OCI-LY7 (cell line): ENCODE data around the gene COPZ1. TPM values are rescaled to one million over a fixed set of nuclear protein-coding genes. Genes with fewer than 3 reads are reported as not detected.

Experiments used
- BruUV-seq: library from RNA; stranded (reverse); fragments of 400-500 nt; replicated peaks from 2 replicates; lab custom pipeline; 2021; lab: Mats Ljungman, UMichigan
- CTCF ChIA-PET: fragments of 300-600 bp; sonication (Branson Sonifier 250); formaldehyde crosslinking; loops from one replicate; lab custom pipeline; 2022; ENCODE audit warnings: antibody characterized with exemption; ENCODE audit not compliant: unreplicated experiment; lab: Charles Lee
- POLR2A ChIA-PET: fragments of 300-600 bp; sonication (Branson Sonifier 250); formaldehyde crosslinking; loops from one replicate; lab custom pipeline; 2022; ENCODE audit warnings: antibody characterized with exemption; lab: Charles Lee
- DNase-seq: peaks from one replicate; pipeline ENCODE4 v3.0.0-alpha.2; 2015; ENCODE audit warnings: low spot score
- H2AFZ ChIP-seq: fragments of 200-600 bp; sonication (generic), shearing (Covaris generic); 2 replicates; pipeline ENCODE4 v1.6.1; 2014; ENCODE audit warnings: mild to moderate bottlenecking, antibody characterized with exemption, low read length, moderate library complexity
- H3K27ac ChIP-seq: fragments of 200-600 bp; sonication (generic); 2 replicates; pipeline ENCODE4 v1.5.1; 2014; ENCODE audit warnings: mixed run types, low read depth, mild to moderate bottlenecking, moderate library complexity, low read length, inconsistent platforms; ENCODE audit not compliant: poor library complexity, severe bottlenecking
- H3K36me3 ChIP-seq: fragments of 200-600 bp; sonication (generic); 2 replicates; pipeline ENCODE4 v1.6.1; 2014; ENCODE audit warnings: mild to moderate bottlenecking, antibody characterized with exemption, low read length, moderate library complexity, mixed read lengths; ENCODE audit not compliant: insufficient read depth
- H3K4me1 ChIP-seq: fragments of 200-600 bp; sonication (generic); 2 replicates; pipeline ENCODE4 v1.5.1; 2014; ENCODE audit warnings: mild to moderate bottlenecking, low read length; ENCODE audit not compliant: insufficient read depth, poor library complexity, severe bottlenecking
- H3K4me2 ChIP-seq: fragments of 200-600 bp; sonication (generic); 2 replicates; pipeline ENCODE4 v1.6.1; 2014; ENCODE audit warnings: mild to moderate bottlenecking, low read length
- H3K4me3 ChIP-seq: fragments of 200-600 bp; sonication (generic); 2 replicates; pipeline ENCODE4 v1.5.1; 2014; ENCODE audit warnings: mild to moderate bottlenecking, low read depth, low read length; ENCODE audit not compliant: poor library complexity, severe bottlenecking
- H3K79me2 ChIP-seq: fragments of 200-600 bp; sonication (generic); 2 replicates; pipeline ENCODE4 v1.6.1; 2016; ENCODE audit warnings: low read depth, mild to moderate bottlenecking, low read length, moderate library complexity, mixed read lengths; ENCODE audit not compliant: insufficient read depth
- H3K9me2 ChIP-seq: fragments of 200-600 bp; sonication (generic); 2 replicates; pipeline ENCODE4 v1.6.1; 2016; ENCODE audit warnings: mild to moderate bottlenecking, low read length, mixed read lengths; ENCODE audit not compliant: insufficient read depth
- H3K9me3 ChIP-seq: fragments of 200-600 bp; sonication (generic); 2 replicates; pipeline ENCODE4 v1.6.1; 2014; ENCODE audit warnings: mild to moderate bottlenecking, mixed run types, low read length, mixed read lengths
- H4K20me1 ChIP-seq: fragments of 200-600 bp; sonication (generic); 2 replicates; pipeline ENCODE4 v1.6.1; 2014; ENCODE audit warnings: mild to moderate bottlenecking, antibody characterized with exemption, low read length, moderate library complexity, mixed read lengths; ENCODE audit not compliant: insufficient read depth
- CTCF ChIP-seq: fragments of 200-600 bp; sonication (generic); conservative IDR thresholded peaks from 2 replicates; pipeline ENCODE4 v1.5.1; 2014; ENCODE audit warnings: mild to moderate bottlenecking, antibody characterized with exemption, low read length, moderate library complexity, mixed read lengths
- EZH2phosphoT487 ChIP-seq: fragments of 200-600 bp; sonication (generic); IDR thresholded peaks from 2 replicates; pipeline ENCODE4 v1.6.1; 2018; ENCODE audit warnings: low read depth, borderline replicate concordance, mild to moderate bottlenecking, mixed run types, antibody characterized with exemption, low read length, moderate library complexity, mixed read lengths
- intact Hi-C: fragments of 100-400 bp; cut with micrococcal nuclease; formaldehyde crosslinking; loops from one replicate; pipeline ENCODE4 v1.10.0; 2022; ENCODE audit not compliant: unreplicated experiment
- microRNA-seq: library from miRNA; unstranded; fragments of <30 nt; microRNA quantifications from one replicate; pipeline ENCODE4 v1.2.0, GENCODE V29; 2022; ENCODE audit warnings: borderline replicate concordance
- small RNA-seq: library from RNA; depleted of rRNA; stranded (forward); fragments of <200 nt; gene quantifications from one replicate; pipeline ENCODE3, GENCODE V24; 2014
- total RNA-seq, 2 experiments: library from RNA; depleted of rRNA in 1 of 2; stranded (reverse); fragments of >200 nt in 1 of 2; shearing (Covaris generic) in 1 of 2; gene quantifications; 2 replicates each; pipeline ENCODE4 v1.2.3, GENCODE V29; 2014 to 2022

The COPZ1 gene
- total RNA-seq, 2 experiments from 2014 or later, result 86.0 to 121 TPM

DNA sequence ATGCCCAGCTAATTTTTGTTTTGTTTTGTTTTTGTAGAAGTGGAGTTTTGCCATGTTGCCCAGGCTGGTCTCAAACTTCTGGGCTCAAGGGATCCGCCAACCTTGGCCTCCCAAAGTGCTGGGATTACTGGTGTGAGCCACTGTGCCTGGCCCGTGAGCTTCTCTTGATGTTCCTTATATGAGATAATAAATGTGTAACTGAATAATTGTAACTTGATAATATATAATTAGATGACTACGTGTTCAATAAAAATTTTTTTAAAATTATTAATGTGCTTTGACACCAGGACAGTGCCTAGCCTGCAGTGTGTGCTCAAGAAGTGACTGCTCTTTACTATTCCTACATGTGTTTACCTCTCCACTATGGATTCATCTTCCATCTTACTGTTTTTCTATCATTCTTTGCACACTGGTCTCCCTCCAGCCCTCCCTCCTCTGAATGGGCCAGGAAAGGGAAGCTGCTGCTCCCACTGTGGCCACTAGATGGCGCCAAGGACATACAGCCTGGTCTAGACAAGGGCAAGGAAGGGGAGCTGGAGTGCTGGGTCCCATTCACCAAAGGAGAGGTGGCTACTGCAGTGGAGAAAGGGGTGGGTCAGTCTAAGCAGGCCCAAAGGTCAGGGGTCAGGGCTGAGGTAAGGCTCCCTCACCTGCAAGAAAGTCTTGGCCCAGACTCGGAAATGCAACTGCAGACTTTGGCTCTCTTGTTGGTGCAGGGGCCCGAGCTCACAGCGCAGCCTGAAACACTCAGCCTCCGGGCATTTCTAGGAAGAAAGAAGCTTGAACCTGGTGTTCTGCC is 74.3 kb downstream of the COPZ1 start:
- TF ChIP-seq CTCF (peak; percentile 99), EZH2phosphoT487 (no peak)
- no TSS peak for BruUV-seq

GRCh38 chr12:54401119-54401518 is 76.2 kb downstream of the COPZ1 start:
- H3K36me3 ChIP-seq, result no peaks in the 10 kb centered on the region
- H4K20me1 ChIP-seq, result no peaks in the 10 kb centered on the region
- no peaks in the 10 kb centered on the region for H3K9me3 ChIP-seq
- no TSS peak for BruUV-seq
- no peak overlapping the region for H3K27ac ChIP-seq
- H2AFZ ChIP-seq, result no peak overlapping the region
- H3K79me2 ChIP-seq, result no peaks in the 10 kb centered on the region
- no peak for DNase-seq
- ChIA-PET CTCF (interaction anchor here (0.8 to 2.5 kb wide), 2 partner anchors 9 to 38 kb away, joined by 4 to 28 read pairs; no protein-coding TSS in a partner anchor), POLR2A (no interaction called here)
- H3K9me2 ChIP-seq, result no peaks in the 10 kb centered on the region
- no peak overlapping the region for H3K4me3 ChIP-seq
- H3K4me1 ChIP-seq, result no peaks in the 10 kb centered on the region
- TF ChIP-seq EZH2phosphoT487 (no peak), CTCF (no peak)
- H3K4me2 ChIP-seq, result no peak overlapping the region
- intact Hi-C loops, result no loop called here

More for the DNA sequence above, 74.3 kb downstream of the COPZ1 start:
- ChIA-PET CTCF (interaction anchor here (0.5 to 2.5 kb wide), 13 partner anchors 11 to 179 kb away, joined by 3 to 28 read pairs (median 4); no protein-coding TSS in a partner anchor), POLR2A (interaction anchor here (0.6 to 1.3 kb wide), 4 partner anchors 15 to 99 kb away, joined by 3 to 6 read pairs (median 4); partner anchors contain the start of gene NCKAP1L)
- intact Hi-C loops, result loop anchor here (1.0 kb wide), 1 partner anchor 40 kb away; no protein-coding TSS in a partner anchor
- no peak overlapping the region for H2AFZ ChIP-seq
- H3K4me3 ChIP-seq, result no peak overlapping the region
- no peak overlapping the region for H3K4me2 ChIP-seq
- no peaks in the 10 kb centered on the region for H3K9me2 ChIP-seq
- peaks cover under 1% of the 10 kb centered on the region for H3K4me1 ChIP-seq
- no peaks in the 10 kb centered on the region for H4K20me1 ChIP-seq
- H3K79me2 ChIP-seq, result no peaks in the 10 kb centered on the region
- DNase-seq, result peak; percentile 76
- no peaks in the 10 kb centered on the region for H3K36me3 ChIP-seq
- H3K27ac ChIP-seq, result no peak overlapping the region
- H3K9me3 ChIP-seq, result no peaks in the 10 kb centered on the region

Small RNAs within 50 kb of the gene (microRNA-seq; reads per million reads assigned to microRNA genes)
- 155 reads per million, percentile 64 among the genes with 10 or more reads in this experiment for gene MIR148B

Small RNAs within 50 kb of the gene (small RNA-seq; reads per million reads assigned to genes)
- gene MIR148B (0.52 reads per million, percentile 7 among the genes with 10 or more reads in this experiment), gene RN7SL744P (not detected), gene RNU6-950P (not detected)

Other genes with a start within 250 kb of the COPZ1 start
- 28.2 and 42.5 TPM in 2 replicates for gene SMUG1, start 136.1 kb upstream of the COPZ1 start, total RNA-seq (2014; rRNA removed; shearing (Covaris generic))
- 36.0 and 37.9 TPM in 2 replicates for gene SMUG1, start 136.1 kb upstream of the COPZ1 start, total RNA-seq (2022)
- gene CBX5, start 45.0 kb upstream of the COPZ1 start, total RNA-seq (2014; rRNA removed; shearing (Covaris generic)), result 97.8 and 115 TPM in 2 replicates
- 299 and 321 TPM in 2 replicates for gene CBX5, start 45.0 kb upstream of the COPZ1 start, total RNA-seq (2022)
- 713 and 899 TPM in 2 replicates for gene HNRNPA1, start 44.4 kb upstream of the COPZ1 start, total RNA-seq (2014; rRNA removed; shearing (Covaris generic))
- gene HNRNPA1, start 44.4 kb upstream of the COPZ1 start, total RNA-seq (2022), result 2,128 and 2,331 TPM in 2 replicates
- gene NFE2, start 24.1 kb upstream of the COPZ1 start, total RNA-seq (2014; rRNA removed; shearing (Covaris generic)), result not detected in 2 replicates
- gene NFE2, start 24.1 kb upstream of the COPZ1 start, total RNA-seq (2022), result not detected in 2 replicates
- not detected in 2 replicates for gene GPR84, start 39.4 kb downstream of the COPZ1 start, total RNA-seq (2014; rRNA removed; shearing (Covaris generic))
- 0.18 and 0.30 TPM in 2 replicates for gene GPR84, start 39.4 kb downstream of the COPZ1 start, total RNA-seq (2022)
- gene ZNF385A, start 59.6 kb downstream of the COPZ1 start, total RNA-seq (2014; rRNA removed; shearing (Covaris generic)), result 0.18 and 0.32 TPM in 2 replicates
- gene ZNF385A, start 59.6 kb downstream of the COPZ1 start, total RNA-seq (2022), result 2.6 and 2.9 TPM in 2 replicates
- gene ITGA5, start 94.1 kb downstream of the COPZ1 start, total RNA-seq (2014; rRNA removed; shearing (Covaris generic)), result 0.06 and 1.0 TPM in 2 replicates
- 0.34 and 0.76 TPM in 2 replicates for gene ITGA5, start 94.1 kb downstream of the COPZ1 start, total RNA-seq (2022)
- 74.8 and 76.6 TPM in 2 replicates for gene GTSF1, start 148.5 kb downstream of the COPZ1 start, total RNA-seq (2014; rRNA removed; shearing (Covaris generic))
- 93.0 and 103 TPM in 2 replicates for gene GTSF1, start 148.5 kb downstream of the COPZ1 start, total RNA-seq (2022)
- gene NCKAP1L, start 172.6 kb downstream of the COPZ1 start, total RNA-seq (2014; rRNA removed; shearing (Covaris generic)), result 60.2 and 68.1 TPM in 2 replicates
- 112 and 136 TPM in 2 replicates for gene NCKAP1L, start 172.6 kb downstream of the COPZ1 start, total RNA-seq (2022)
- gene PDE1B, start 224.5 kb downstream of the COPZ1 start, total RNA-seq (2014; rRNA removed; shearing (Covaris generic)), result 7.1 and 9.7 TPM in 2 replicates
- 14.9 and 17.4 TPM in 2 replicates for gene PDE1B, start 224.5 kb downstream of the COPZ1 start, total RNA-seq (2022)